Stimulated activated CD4-positive, alpha-beta T cell treated with anti-CD3 and anti-CD28 coated beads, Interleukin-4, amount 100 ng/mL, for 48 hours (primary cell): ENCODE data around the gene TMEM117.
"Not testable (repeated sequence)": the region's sequence is repeated elsewhere in the genome, so short reads cannot be mapped to it uniquely, and the experiment has no call there.

ENCODE experiments used
- DNase-seq, 2 donors: peaks; one replicate each; pipeline ENCODE4 v3.0.0-alpha.2; 2020; ENCODE audit warnings: low read depth in 2 of 2

The TMEM117 gene

DNA sequence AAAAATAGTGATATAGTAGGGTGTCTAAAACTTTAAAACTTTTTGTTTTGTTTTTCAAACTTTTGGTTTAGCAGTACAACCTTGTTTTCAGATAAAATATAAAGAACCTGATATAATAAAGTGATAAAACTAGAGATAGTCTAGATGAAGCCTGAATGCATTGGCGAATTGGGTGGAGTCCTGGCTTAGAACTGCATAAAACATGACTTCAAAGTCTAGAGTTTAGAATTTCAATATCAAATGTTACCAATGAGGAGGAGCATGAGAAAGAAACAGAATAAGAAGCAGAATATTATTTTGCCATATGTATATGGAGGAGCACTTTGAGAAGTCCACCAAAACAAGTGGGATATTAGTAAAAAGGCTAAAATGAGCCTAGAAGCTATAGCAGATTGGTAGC lies 263.6 kb downstream of the TMEM117 start:
- no peak for DNase-seq

GRCh38 chr12:44100264-44100663 lies 264.4 kb downstream of the TMEM117 start:
- DNase-seq: no peak

GRCh38 chr12:44101475-44101874 lies 265.6 kb downstream of the TMEM117 start:
- DNase-seq: no peak

DNA sequence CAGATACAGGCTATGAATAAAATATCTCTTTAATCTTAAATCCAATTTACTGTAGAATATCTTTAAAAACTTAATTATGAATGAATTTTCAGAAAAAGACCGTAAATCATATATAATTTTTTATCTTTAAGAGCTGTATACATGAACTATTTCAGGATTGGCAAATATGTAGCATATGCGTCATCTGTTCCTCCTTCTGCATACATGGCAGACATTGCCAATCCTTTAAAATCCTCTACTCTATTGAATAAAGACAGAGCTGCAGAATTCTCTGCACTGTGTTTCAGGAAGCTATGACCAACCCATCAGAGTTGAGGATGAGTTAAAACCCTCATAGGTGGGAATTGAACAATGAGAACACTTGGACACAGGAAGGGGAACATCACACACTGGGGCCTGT lies 279.0 kb downstream of the TMEM117 start:
- no peak for DNase-seq

DNA sequence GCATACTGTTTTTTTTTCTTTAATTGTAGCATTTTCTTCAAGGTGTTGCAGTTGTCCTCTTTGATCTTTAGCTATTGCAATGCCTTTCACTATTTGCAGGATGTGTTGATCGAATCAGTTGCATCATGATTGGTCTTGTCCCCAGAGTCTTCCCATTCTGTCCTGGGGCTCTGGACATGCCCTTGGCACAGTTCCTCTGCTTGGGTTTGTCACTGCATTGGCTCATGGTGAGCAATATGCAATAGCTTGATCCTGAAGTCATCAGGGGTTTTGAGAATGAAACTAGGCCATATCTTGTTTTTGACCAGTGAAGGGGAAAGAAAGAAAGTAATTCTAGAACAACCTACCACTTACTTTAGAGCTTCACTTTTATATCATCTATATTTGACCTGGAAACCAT lies 281.5 kb downstream of the TMEM117 start:
- DNase-seq: no peak

DNA sequence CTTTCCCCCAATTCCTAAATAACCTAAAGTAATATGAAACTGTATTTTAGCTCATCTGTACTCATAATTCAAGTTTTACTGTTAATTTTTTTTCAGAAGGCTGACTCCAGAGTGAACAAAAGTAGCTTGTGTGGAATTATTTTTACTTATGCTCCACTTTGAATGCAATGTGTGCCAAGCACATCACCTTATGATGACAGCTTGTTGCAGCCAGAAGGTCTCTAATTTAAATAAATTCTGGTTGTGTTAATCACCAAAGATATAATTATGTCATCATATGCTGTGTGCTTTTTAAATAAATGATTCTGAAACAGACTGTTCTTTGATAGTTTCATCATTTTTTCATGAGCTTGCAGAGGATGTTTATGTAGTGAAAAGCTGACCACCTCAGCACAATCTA lies 283.1 kb downstream of the TMEM117 start:
- DNase-seq: no peak

DNA sequence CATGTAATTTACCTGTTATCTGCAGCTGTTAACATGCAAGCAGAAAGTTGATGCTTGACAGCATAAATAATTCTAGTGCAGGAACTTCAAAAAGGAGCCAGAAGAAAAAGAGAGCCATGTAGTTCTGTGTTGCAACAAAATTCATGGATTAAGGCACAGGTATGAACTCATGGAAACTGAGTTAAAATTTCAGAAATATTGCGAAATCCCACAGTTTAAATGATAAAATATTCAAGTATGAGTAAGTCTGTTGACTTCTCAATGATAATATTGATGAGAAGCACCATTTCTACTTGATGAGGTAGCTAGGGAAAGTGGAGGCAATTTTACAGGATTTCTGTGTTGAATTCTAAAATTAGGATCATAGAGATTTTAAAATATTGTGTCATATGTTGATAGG lies 290.9 kb downstream of the TMEM117 start:
- DNase-seq: no peak

DNA sequence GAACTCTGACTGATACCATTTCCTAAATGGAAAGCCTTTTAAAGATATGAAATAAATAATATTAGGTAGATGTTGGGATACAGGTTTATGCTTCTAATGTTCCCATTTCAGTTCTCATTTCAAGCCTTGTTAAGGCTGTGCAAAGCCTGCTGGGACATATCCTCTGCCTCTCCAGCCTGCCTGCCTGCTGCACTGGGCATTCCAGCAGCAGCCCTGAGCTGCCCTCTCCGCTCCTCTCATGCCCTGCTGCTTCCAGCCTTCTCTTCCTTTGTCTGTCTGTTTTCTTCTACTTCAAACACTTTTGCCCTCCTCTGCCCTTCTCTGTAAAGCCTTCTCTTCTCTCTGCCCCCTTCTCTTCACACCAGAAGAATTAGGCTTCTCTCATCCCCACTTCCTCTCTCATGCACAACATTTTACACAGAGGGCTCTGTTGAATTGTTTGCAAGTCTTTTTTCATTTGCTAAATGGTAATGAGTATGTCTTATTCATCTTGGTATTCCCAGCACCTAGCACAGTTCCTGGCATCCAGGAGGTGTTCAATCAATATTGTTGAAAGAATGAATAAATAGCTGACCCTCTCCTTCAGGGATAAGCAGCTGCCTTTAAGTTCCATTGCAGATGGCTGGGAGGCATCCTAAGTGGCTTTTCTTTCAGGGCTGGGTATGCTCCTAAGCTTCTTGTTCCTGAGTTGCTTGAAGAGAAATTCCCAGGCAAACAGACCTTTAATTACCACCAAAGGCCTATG lies 292.3 kb downstream of the TMEM117 start:
- DNase-seq: no peak

DNA sequence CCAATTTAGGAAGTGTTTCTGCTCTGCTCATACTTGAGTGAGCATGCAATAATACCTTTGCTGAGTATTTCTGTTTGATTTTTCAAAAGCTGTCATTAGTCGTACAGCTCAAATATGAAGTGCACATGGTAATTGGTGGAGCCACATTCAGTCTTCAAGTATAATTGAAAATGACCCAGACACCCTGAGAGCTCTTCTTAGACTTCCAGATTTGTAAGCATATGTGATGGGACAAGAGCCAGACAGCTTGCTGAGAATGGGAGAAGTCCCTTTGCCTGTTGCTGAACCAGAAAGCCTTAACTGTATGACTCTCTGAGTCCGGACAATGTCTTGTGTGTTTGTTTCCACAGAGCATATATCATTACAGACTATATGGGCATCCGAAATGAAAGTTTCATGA lies 307.3 kb downstream of the TMEM117 start:
- no peak for DNase-seq

GRCh38 chr12:44148936-44149335 lies 313.1 kb downstream of the TMEM117 start:
- no peak for DNase-seq

- no peak for DNase-seq
Measured at GRCh38 chr12:44154128-44154527, 318.2 kb downstream of the TMEM117 start.

GRCh38 chr12:44155358-44155757 lies 319.5 kb downstream of the TMEM117 start:
- DNase-seq: no peak

- no peak for DNase-seq
Measured at GRCh38 chr12:44157359-44157758, 321.5 kb downstream of the TMEM117 start.

GRCh38 chr12:44158746-44159145 lies 322.9 kb downstream of the TMEM117 start:
- no peak for DNase-seq

GRCh38 chr12:44159216-44159615 lies 323.3 kb downstream of the TMEM117 start:
- no peak for DNase-seq

DNA sequence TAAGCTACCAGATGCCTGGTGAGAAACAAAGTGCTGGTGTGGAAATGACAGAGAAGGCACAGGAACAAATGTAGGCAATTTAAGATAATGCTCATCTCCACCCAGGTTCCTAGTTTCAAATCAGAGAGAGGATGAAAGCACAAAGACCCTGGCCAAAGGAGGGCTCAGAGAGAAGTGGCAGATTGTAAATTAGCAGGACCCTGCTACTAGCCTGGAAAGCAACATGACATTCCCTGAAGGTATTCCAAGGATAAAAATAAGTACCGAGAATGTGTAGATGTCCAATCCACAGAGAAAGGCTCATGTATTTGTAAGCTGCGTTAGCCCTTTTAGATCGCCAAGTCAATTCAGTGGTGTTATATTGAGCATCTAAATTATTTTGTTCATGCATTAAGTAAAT lies 324.0 kb downstream of the TMEM117 start:
- DNase-seq: no peak

- no peak for DNase-seq
Measured at GRCh38 chr12:44162961-44163360, 327.1 kb downstream of the TMEM117 start.

DNA sequence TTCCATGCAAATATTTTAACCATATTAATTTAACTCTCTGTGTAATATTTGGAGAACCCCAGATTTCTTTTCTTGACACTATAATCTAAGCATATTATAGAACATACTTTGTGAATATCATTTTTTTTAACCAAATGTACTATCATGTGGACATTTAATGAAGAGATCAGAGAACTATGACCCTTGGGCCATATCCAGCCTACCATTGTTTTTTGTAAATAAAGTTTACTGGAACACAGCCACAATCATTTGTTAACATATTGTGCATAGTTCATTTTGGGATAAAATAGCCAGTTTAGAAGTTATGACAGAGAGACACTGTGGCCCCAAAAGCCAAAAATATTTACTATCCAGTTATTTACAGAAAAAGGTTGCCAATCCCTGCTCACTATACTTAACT lies 338.2 kb downstream of the TMEM117 start:
- DNase-seq: no peak

DNA sequence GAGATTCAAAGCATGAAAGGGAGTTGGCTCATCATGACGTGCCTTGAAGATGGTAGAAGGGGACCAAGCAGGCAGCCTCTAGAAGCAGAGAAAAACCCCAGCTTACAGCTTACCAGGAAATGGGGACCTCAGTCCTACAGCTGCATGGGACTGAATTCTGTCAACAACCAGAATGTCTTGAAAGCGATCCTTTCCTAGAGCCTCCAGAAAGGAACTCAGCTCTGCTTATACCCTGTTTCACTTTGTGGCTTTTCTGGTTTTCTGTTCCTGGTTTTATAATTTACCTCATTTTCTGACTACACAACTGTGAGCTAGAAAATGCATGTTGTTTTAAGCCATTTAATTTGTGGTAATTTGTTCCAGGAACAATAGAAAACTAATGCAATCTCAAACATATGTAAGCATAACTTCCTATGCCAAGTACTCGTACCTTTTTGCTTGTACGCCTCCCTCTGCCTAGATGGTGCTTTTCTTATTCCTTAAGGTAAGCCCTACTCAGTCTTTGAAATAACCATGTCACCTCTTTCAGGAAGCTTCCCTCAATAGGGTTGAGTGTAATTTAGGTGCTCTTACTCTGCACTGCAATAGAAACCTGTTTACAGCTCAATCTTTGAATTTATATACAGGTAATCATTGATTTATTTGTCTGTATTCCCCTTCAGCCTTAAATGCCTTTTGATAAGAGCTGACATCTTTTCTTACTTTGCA lies 348.8 kb downstream of the TMEM117 start:
- no peak for DNase-seq

DNA sequence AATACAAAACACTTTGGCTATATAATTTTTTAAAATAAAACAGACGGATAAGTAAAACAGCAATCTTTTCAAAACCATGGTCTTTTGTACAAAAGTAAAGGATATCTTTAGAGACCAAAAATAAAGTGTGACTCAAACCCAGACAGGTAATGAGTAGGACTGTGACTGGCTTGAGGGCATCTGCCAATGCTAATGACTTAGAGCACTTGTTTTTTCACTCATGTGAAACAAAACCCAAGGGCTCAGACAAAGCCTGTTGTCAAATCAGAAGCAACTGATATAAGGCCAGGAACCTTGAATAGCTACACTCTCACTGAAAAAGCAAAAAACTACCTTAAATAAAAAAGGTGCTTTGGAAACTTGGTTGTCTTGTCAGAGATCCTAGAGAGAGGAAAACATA lies 357.4 kb downstream of the TMEM117 start:
- no peak for DNase-seq

GRCh38 chr12:44195719-44196118 lies 359.8 kb downstream of the TMEM117 start:
- DNase-seq: not testable (repeated sequence)

DNA sequence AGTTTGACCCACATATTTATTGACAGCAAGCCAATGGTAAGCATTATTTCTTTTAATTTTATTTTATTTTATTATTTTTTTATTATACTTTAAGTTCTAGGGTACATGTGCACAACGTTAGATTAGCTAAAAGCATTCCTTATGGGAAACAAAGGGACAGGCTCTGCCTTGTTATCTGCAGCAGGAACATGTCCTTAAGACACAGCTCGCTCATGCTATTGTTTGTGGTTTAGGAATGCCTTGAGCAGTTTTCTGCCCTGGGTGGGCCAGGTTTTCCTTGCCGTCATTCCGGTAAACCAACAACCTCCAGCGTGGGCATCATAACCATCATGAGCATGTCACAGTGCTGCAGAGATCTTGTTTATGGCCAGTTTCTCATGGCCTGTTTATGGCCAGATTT lies 370.2 kb downstream of the TMEM117 start:
- no peak for DNase-seq

DNA sequence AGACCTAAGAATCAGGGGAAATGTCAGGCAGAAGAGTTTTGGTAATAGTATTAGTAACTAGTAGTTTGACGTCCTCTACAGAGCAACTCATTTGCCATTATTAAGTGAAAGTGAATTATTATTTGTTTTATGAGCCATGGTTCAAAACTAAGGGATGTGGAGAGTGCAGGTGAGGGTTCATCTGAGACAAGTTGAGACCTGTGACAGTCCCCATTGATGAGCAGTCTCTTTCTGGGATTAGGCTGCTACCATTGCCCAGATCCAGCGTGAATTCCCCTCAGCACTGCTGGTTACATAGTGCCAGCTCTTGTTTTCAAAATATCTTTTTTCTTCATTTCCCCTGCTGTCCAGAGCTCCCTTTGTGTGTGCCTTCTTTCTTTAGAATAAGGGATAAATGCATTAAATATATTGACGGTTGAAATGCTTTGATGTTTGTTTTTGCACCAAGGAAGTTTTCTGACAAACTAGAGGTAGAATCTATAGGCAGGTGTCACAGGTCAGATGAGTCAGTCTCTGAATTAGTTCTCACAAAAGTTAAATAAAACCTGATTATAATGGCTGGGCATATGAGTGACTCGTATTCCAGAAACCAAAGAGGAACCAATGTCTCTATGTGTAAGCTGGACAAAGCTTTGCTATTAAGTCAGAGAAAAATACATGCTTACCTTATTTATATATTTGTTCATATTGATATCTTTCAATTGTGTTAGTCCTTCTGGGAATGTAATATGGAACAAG lies 381.4 kb downstream of the TMEM117 start:
- DNase-seq: no peak
